SU-DHL-6 (cell line): ENCODE measurements around the gene CELA2B.
"Not testable (repeated sequence)": the region's sequence is repeated elsewhere in the genome, so short reads cannot be mapped to it uniquely, and the experiment has no call there.

ENCODE experiments used
- H2AFZ ChIP-seq: fragments of 200-600 bp; sonication (generic); 2 replicates; pipeline ENCODE4 v1.6.1; 2014; ENCODE audit warnings: low read depth, mild to moderate bottlenecking, moderate library complexity, mixed read lengths, antibody characterized with exemption, low read length; ENCODE audit not compliant: severe bottlenecking
- H3F3A ChIP-seq: fragments of 200-600 bp; shearing (Covaris generic); 2 replicates; pipeline ENCODE4 v1.6.0; 2016; ENCODE audit warnings: antibody characterized with exemption, mild to moderate bottlenecking; ENCODE audit not compliant: insufficient read depth
- H3K27ac ChIP-seq: fragments of 200-600 bp; sonication (generic); 2 replicates; pipeline ENCODE4 v1.5.1; 2016; ENCODE audit warnings: low read depth, mild to moderate bottlenecking, low read length, moderate library complexity, mixed read lengths
- H3K27me3 ChIP-seq: fragments of 200-600 bp; sonication (generic), shearing (Covaris generic); 2 replicates; pipeline ENCODE4 v1.6.0; 2014; ENCODE audit warnings: mild to moderate bottlenecking, low read length
- H3K36me3 ChIP-seq: fragments of 200-600 bp; sonication (generic); 2 replicates; pipeline ENCODE4 v1.6.1; 2014; ENCODE audit warnings: mild to moderate bottlenecking, low read length, mixed read lengths
- H3K4me2 ChIP-seq: fragments of 300-600, 200-600 bp; shearing (Covaris generic), sonication (generic); 2 replicates; pipeline ENCODE4 v1.6.0; 2014; ENCODE audit warnings: low read length, low read depth, mild to moderate bottlenecking; ENCODE audit not compliant: poor library complexity, severe bottlenecking
- H3K4me3 ChIP-seq: fragments of 200-600 bp; sonication (generic); 2 replicates; pipeline ENCODE4 v1.5.1; 2014; ENCODE audit warnings: antibody characterized with exemption, low read length, mild to moderate bottlenecking, mixed read lengths; ENCODE audit not compliant: insufficient read depth, poor library complexity, severe bottlenecking
- H3K79me2 ChIP-seq: fragments of 200-600 bp; sonication (generic); 2 replicates; pipeline ENCODE4 v1.6.1; 2014; ENCODE audit warnings: mild to moderate bottlenecking, low read length, moderate library complexity; ENCODE audit not compliant: insufficient read depth
- H3K9ac ChIP-seq: fragments of 200-600 bp; sonication (generic); 2 replicates; pipeline ENCODE4 v1.7.0; 2014; ENCODE audit warnings: mild to moderate bottlenecking, low read length
- H3K9me2 ChIP-seq: fragments of 200-600 bp; sonication (generic); replicated peaks from 2 replicates; pipeline ENCODE4 v1.6.1; 2014; ENCODE audit warnings: low read length; ENCODE audit not compliant: insufficient read depth
- H3K9me3 ChIP-seq: fragments of 200-600 bp; sonication (generic); 2 replicates; pipeline ENCODE4 v1.6.1; 2014; ENCODE audit warnings: low read length, mixed read lengths; ENCODE audit not compliant: insufficient read depth
- H4K20me1 ChIP-seq: fragments of 200-600 bp; sonication (generic); 2 replicates; pipeline ENCODE4 v1.6.1; 2014; ENCODE audit warnings: low read depth, mild to moderate bottlenecking, antibody characterized with exemption, low read length, moderate library complexity, mixed read lengths
- CTCF ChIP-seq: fragments of 200-600 bp; sonication (generic); IDR thresholded peaks from one replicate; pipeline ENCODE4 v1.5.1; 2017; ENCODE audit warnings: antibody characterized with exemption, mild to moderate bottlenecking, low read length, moderate library complexity; ENCODE audit not compliant: insufficient read depth, poor library complexity, severe bottlenecking
- EZH2phosphoT487 ChIP-seq: fragments of 200-600 bp; sonication (generic), shearing (Covaris generic); conservative IDR thresholded peaks from 2 replicates; pipeline ENCODE4 v1.6.1; 2018; ENCODE audit warnings: mild to moderate bottlenecking, antibody characterized with exemption, low read length, moderate library complexity, mixed read lengths

Gene CELA2B

GRCh38 chr1:15488371-15488770 is 12.5 kb downstream of the CELA2B start:
- no peak overlapping the region for H2AFZ ChIP-seq
- H3K27me3 ChIP-seq = no peaks in the 10 kb centered on the region
- no peaks in the 10 kb centered on the region for H3K79me2 ChIP-seq
- H3K27ac ChIP-seq = no peak overlapping the region
- no peaks in the 10 kb centered on the region for H4K20me1 ChIP-seq
- no peak overlapping the region for H3K9ac ChIP-seq
- H3K4me2 ChIP-seq = no peak overlapping the region
- H3K9me2 ChIP-seq = no peaks in the 10 kb centered on the region
- TF ChIP-seq EZH2phosphoT487 = no peak
- no peak for TF ChIP-seq CTCF
- H3K4me3 ChIP-seq = no peak overlapping the region
- H3F3A ChIP-seq = no peaks in the 10 kb centered on the region
- no peaks in the 10 kb centered on the region for H3K9me3 ChIP-seq
- no peaks in the 10 kb centered on the region for H3K36me3 ChIP-seq

- TF ChIP-seq CTCF (no peak), EZH2phosphoT487 (no peak)
- Histone ChIP-seq H3K4me3 (no peak overlapping the region), H3K27ac (no peak overlapping the region), H3K36me3 (no peaks in the 10 kb centered on the region), H3K9ac (no peak overlapping the region), H2AFZ (no peak overlapping the region), H3K9me2 (no peaks in the 10 kb centered on the region), H3F3A (no peaks in the 10 kb centered on the region), H4K20me1 (no peaks in the 10 kb centered on the region), H3K9me3 (no peaks in the 10 kb centered on the region), H3K27me3 (no peaks in the 10 kb centered on the region), H3K79me2 (no peaks in the 10 kb centered on the region), H3K4me2 (no peak overlapping the region)
These were observed 13.3 kb downstream of the CELA2B start for GRCh38 chr1:15489052-15489736.

GRCh38 chr1:15491010-15491409 is 15.1 kb downstream of the CELA2B start:
- H3K79me2 ChIP-seq, H3F3A ChIP-seq, H3K27me3 ChIP-seq, H3K4me2 ChIP-seq, H3K9ac ChIP-seq, H3K9me3 ChIP-seq, H4K20me1 ChIP-seq, H3K36me3 ChIP-seq, H3K9me2 ChIP-seq, H3K27ac ChIP-seq, H3K4me3 ChIP-seq, H2AFZ ChIP-seq: not testable (repeated sequence)

DNA sequence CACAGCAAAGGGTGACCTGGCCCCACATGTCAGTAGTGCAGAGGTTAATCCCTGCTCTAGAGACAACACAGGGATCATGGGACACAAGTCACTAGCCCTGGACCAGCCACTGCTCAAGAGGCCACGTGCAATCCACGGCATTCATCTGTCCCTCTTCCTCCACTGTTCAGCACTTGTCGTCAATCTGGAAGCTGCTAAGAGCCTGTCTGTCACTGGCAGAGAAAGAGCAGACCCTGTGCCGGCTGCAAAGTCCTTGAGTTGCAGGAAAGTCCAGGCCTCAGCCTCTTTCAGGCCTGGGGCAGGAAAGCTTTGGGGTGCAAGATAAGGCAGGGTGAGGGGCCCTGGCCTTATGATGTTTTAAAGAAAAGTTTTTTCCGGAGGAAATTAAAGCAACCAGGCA is 16.7 kb downstream of the CELA2B start:
- Histone ChIP-seq H3K9me2 (no peaks in the 10 kb centered on the region), H4K20me1 (no peaks in the 10 kb centered on the region), H3K79me2 (no peaks in the 10 kb centered on the region), H3K9ac (no peak overlapping the region), H3F3A (no peaks in the 10 kb centered on the region), H3K27ac (no peak overlapping the region), H3K4me3 (no peak overlapping the region), H3K4me2 (no peak overlapping the region), H3K36me3 (no peaks in the 10 kb centered on the region), H3K9me3 (no peaks in the 10 kb centered on the region), H2AFZ (no peak overlapping the region), H3K27me3 (no peaks in the 10 kb centered on the region)
- TF ChIP-seq CTCF (no peak), EZH2phosphoT487 (no peak)
